ENCODE results near the gene NCKAP1.

GRCh38 chr2:183059561-183059960, 21.3 kb upstream of the NCKAP1 start:
- no peak for TF ChIP-seq POLR2A (IDR thresholded peaks at IDR 0.05)
- TF ChIP-seq CTCF (IDR thresholded peaks at IDR 0.05 in 8 of 11, conservative IDR thresholded peaks at IDR 0.05 in 3 of 11), result no peak
- TF ChIP-seq POLR2AphosphoS5 (IDR thresholded peaks at IDR 0.05), result no peak
